Fibroblast of pulmonary artery (primary cell): ENCODE results near the gene ARL6IP5.
A peak's percentile ranks its signal among the peaks of the same experiment; 100 is the strongest.

Experiments
- DNase-seq: peaks from one replicate; pipeline ENCODE4 v3.0.0-alpha.2; 2010; ENCODE audit warnings: low read depth
- H3K4me3 ChIP-seq: replicated peaks from 2 replicates; pipeline ENCODE4 v1.5.1; 2011; ENCODE audit warnings: low read depth, mild to moderate bottlenecking, control low read depth, low read length, moderate library complexity
- CTCF ChIP-seq: IDR thresholded peaks from 2 replicates; pipeline ENCODE4 v1.5.1; 2011; ENCODE audit warnings: mild to moderate bottlenecking, control low read depth, low read length, inconsistent platforms; ENCODE audit errors: missing control alignments

The ARL6IP5 gene

GRCh38 chr3:69103123-69103522, 18.4 kb downstream of the ARL6IP5 start:
- no peak for DNase-seq
- TF ChIP-seq CTCF: no peak
- H3K4me3 ChIP-seq: no peak overlapping the region

GRCh38 chr3:69104586-69104985, 19.8 kb downstream of the ARL6IP5 start:
- DNase-seq: no peak
- H3K4me3 ChIP-seq: no peak overlapping the region
- TF ChIP-seq CTCF: no peak

GRCh38 chr3:69105320-69105719, 20.6 kb downstream of the ARL6IP5 start:
- no peak overlapping the region for H3K4me3 ChIP-seq
- TF ChIP-seq CTCF: no peak
- no peak for DNase-seq

GRCh38 chr3:69107841-69108240, 23.1 kb downstream of the ARL6IP5 start:
- H3K4me3 ChIP-seq: no peak overlapping the region
- TF ChIP-seq CTCF: no peak
- DNase-seq: no peak

GRCh38 chr3:69108811-69109210, 24.1 kb downstream of the ARL6IP5 start:
- TF ChIP-seq CTCF: no peak
- peak; percentile 31 for DNase-seq
- H3K4me3 ChIP-seq: no peak overlapping the region

DNA sequence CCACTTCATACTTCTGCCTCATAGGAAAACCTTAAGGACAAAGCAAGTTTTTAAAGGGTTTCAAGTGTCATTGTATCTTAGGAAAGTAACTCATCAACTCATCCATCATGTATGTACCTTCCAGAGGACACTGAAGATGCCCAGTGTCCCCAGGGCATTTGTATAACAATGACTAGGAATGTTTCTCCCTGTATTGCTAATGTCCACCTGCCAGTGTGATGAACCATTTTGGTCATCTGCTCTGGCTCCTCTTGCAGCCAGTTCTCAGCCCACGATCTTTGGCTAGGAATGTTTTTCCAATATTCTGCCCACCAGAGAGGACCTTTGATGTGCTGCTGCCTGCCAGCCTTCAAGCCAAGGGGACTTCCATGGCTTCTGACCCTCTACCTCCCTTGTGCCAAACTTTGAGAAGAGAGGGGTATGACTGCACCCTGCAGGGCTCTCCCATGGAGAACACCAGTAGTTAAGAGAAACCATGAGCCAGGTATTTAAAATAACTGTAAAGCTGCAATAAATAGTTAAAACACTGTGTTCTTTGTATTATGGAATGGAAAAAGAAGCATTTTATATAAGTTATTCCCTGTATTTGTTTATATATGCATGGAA, 26.3 kb downstream of the ARL6IP5 start:
- TF ChIP-seq CTCF: no peak
- H3K4me3 ChIP-seq: no peak overlapping the region
- no peak for DNase-seq

GRCh38 chr3:69113536-69113935, 28.8 kb downstream of the ARL6IP5 start:
- no peak for DNase-seq
- TF ChIP-seq CTCF: no peak
- no peak overlapping the region for H3K4me3 ChIP-seq
